Muscle of leg (tissue), 11 donors: Measurements from ENCODE around the gene SORBS2. TPM values are rescaled to one million over a fixed set of nuclear protein-coding genes. Genes with fewer than 3 reads are reported as not detected.

ENCODE experiments used
- DNase-seq: peaks from one replicate; pipeline ENCODE4 v3.0.0; 2013
- H3K27ac ChIP-seq: one replicate; pipeline ENCODE4 v1.5.1; 2013; ENCODE audit warnings: mild to moderate bottlenecking, low read length, control low read depth
- H3K27me3 ChIP-seq: one replicate; pipeline ENCODE4 v1.6.1; 2013; ENCODE audit warnings: low read length; ENCODE audit not compliant: control insufficient read depth, insufficient read depth
- H3K36me3 ChIP-seq: one replicate; pipeline ENCODE4 v1.6.1; 2013; ENCODE audit warnings: low read length; ENCODE audit not compliant: control insufficient read depth, insufficient read depth
- H3K4me1 ChIP-seq: one replicate; pipeline ENCODE4 v1.6.1; 2013; ENCODE audit warnings: low read length; ENCODE audit not compliant: control insufficient read depth, insufficient read depth
- H3K4me3 ChIP-seq: one replicate; pipeline ENCODE4 v1.5.1; 2013; ENCODE audit warnings: low read length, control low read depth
- H3K9me3 ChIP-seq: replicated peaks from 2 replicates; pipeline ENCODE4 v1.6.1; 2013; ENCODE audit warnings: low read depth, low read length; ENCODE audit not compliant: control insufficient read depth
- WGBS: methylation state at CpG from one replicate; pipeline ENCODE4 v1.1.5; 2013; ENCODE audit warnings: missing lambda C conversion rate; ENCODE audit not compliant: insufficient coverage; 5-methylcytosine and 5-hydroxymethylcytosine counted together
- polyA plus RNA-seq, 8 donors: library from polyadenylated mRNA; unstranded; fragments of 120-200 nt; gene quantifications; one replicate each; pipeline versions ENCODE4 v1.2.1 to v1.2.3, GENCODE V29; 2013; ENCODE audit warnings: inconsistent platforms in 1 of 8, low replicate concordance in 1 of 8; ENCODE audit not compliant: insufficient read length in 8 of 8, insufficient read depth in 1 of 8
- total RNA-seq: library from RNA; stranded (reverse); fragments of 120-200 nt; gene quantifications from one replicate; pipeline ENCODE4 v1.2.4, GENCODE V29; 2013

SORBS2 gene
- total and polyA plus RNA-seq, 9 donors: 17.7 to 48.5 (median 36.3) TPM

- peaks cover 2% of the 10 kb centered on the region for H3K4me1 ChIP-seq
- DNase-seq: no peak
- WGBS: 87% methylated on average over 3 of the region's 6 CpGs
- no peaks in the 10 kb centered on the region for H3K9me3 ChIP-seq
- peaks cover 2% of the 10 kb centered on the region for H3K27me3 ChIP-seq
- H3K4me3 ChIP-seq: no peak overlapping the region
- H3K27ac ChIP-seq: no peak overlapping the region
- no peaks in the 10 kb centered on the region for H3K36me3 ChIP-seq
These were observed 70.2 kb downstream of the SORBS2 start for GRCh38 chr4:185741795-185742194.

GRCh38 chr4:185740471-185740873, 71.5 kb downstream of the SORBS2 start:
- peaks cover 2% of the 10 kb centered on the region for H3K27me3 ChIP-seq
- peaks cover 2% of the 10 kb centered on the region for H3K4me1 ChIP-seq
- H3K36me3 ChIP-seq: no peaks in the 10 kb centered on the region
- WGBS: 87% methylated on average over 4 of the region's 4 CpGs
- H3K27ac ChIP-seq: no peak overlapping the region
- H3K4me3 ChIP-seq: no peak overlapping the region
- no peak for DNase-seq
- H3K9me3 ChIP-seq: no peaks in the 10 kb centered on the region

GRCh38 chr4:185738820-185739219, 73.2 kb downstream of the SORBS2 start:
- no peaks in the 10 kb centered on the region for H3K9me3 ChIP-seq
- DNase-seq: no peak
- no peak overlapping the region for H3K4me3 ChIP-seq
- no peaks in the 10 kb centered on the region for H3K36me3 ChIP-seq
- peaks cover 2% of the 10 kb centered on the region for H3K27me3 ChIP-seq
- H3K4me1 ChIP-seq: peaks cover 4% of the 10 kb centered on the region
- no peak overlapping the region for H3K27ac ChIP-seq

GRCh38 chr4:185738038-185738552, 73.9 kb downstream of the SORBS2 start:
- peaks cover 2% of the 10 kb centered on the region for H3K27me3 ChIP-seq
- 10% methylated on average over 4 of the region's 10 CpGs for WGBS
- no peak overlapping the region for H3K4me3 ChIP-seq
- H3K4me1 ChIP-seq: peaks cover 4% of the 10 kb centered on the region
- H3K36me3 ChIP-seq: no peaks in the 10 kb centered on the region
- H3K9me3 ChIP-seq: no peaks in the 10 kb centered on the region
- peak; percentile 35 for DNase-seq
- H3K27ac ChIP-seq: no peak overlapping the region

GRCh38 chr4:185737489-185738037, 74.4 kb downstream of the SORBS2 start:
- WGBS: 74% methylated on average over 13 of the region's 21 CpGs
- H3K4me3 ChIP-seq: no peak overlapping the region
- DNase-seq: no peak
- H3K4me1 ChIP-seq: peaks cover 4% of the 10 kb centered on the region
- H3K9me3 ChIP-seq: no peaks in the 10 kb centered on the region
- no peaks in the 10 kb centered on the region for H3K36me3 ChIP-seq
- H3K27me3 ChIP-seq: peaks cover 2% of the 10 kb centered on the region
- no peak overlapping the region for H3K27ac ChIP-seq

- 78% methylated on average over 4 of the region's 5 CpGs for WGBS
- H3K36me3 ChIP-seq: no peaks in the 10 kb centered on the region
- peaks cover 2% of the 10 kb centered on the region for H3K27me3 ChIP-seq
- peaks cover 4% of the 10 kb centered on the region for H3K4me1 ChIP-seq
- no peaks in the 10 kb centered on the region for H3K9me3 ChIP-seq
- DNase-seq: no peak
- H3K27ac ChIP-seq: no peak overlapping the region
- no peak overlapping the region for H3K4me3 ChIP-seq
These were observed 75.1 kb downstream of the SORBS2 start for GRCh38 chr4:185736882-185737281.

GRCh38 chr4:185735866-185736400, 76.1 kb downstream of the SORBS2 start:
- DNase-seq: no peak
- Histone ChIP-seq H3K27me3 (peaks cover 2% of the 10 kb centered on the region), H3K4me1 (peaks cover 4% of the 10 kb centered on the region), H3K36me3 (no peaks in the 10 kb centered on the region), H3K27ac (no peak overlapping the region), H3K9me3 (no peaks in the 10 kb centered on the region), H3K4me3 (no peak overlapping the region)
- 83% methylated on average over 3 of the region's 4 CpGs for WGBS

GRCh38 chr4:185734930-185735329, 77.1 kb downstream of the SORBS2 start:
- Histone ChIP-seq H3K4me1 (peaks cover 9% of the 10 kb centered on the region), H3K4me3 (no peak overlapping the region), H3K27ac (no peak overlapping the region), H3K27me3 (peaks cover 2% of the 10 kb centered on the region), H3K36me3 (no peaks in the 10 kb centered on the region), H3K9me3 (no peaks in the 10 kb centered on the region)
- WGBS: 43% methylated on average over 1 of the region's 2 CpGs
- DNase-seq: no peak

GRCh38 chr4:185734214-185734613, 77.8 kb downstream of the SORBS2 start:
- H3K27ac ChIP-seq: no peak overlapping the region
- H3K4me1 ChIP-seq: peaks cover 9% of the 10 kb centered on the region
- H3K9me3 ChIP-seq: no peaks in the 10 kb centered on the region
- DNase-seq: no peak
- WGBS: no CpG with 5 or more reads among the region's 5 CpGs
- peaks cover 2% of the 10 kb centered on the region for H3K27me3 ChIP-seq
- H3K36me3 ChIP-seq: no peaks in the 10 kb centered on the region
- no peak overlapping the region for H3K4me3 ChIP-seq

- 30% methylated on average over 2 of the region's 3 CpGs for WGBS
- Histone ChIP-seq H3K27ac (no peak overlapping the region), H3K27me3 (no peaks in the 10 kb centered on the region), H3K9me3 (no peaks in the 10 kb centered on the region), H3K4me1 (peaks cover 6% of the 10 kb centered on the region), H3K4me3 (no peak overlapping the region), H3K36me3 (no peaks in the 10 kb centered on the region)
- no peak for DNase-seq
These were observed 81.0 kb downstream of the SORBS2 start for GRCh38 chr4:185730849-185731608.
